IMR-90 (cell line): ENCODE data around the gene RILPL2. TPM values are rescaled to one million over a fixed set of nuclear protein-coding genes. Genes with fewer than 3 reads are reported as not detected.

ENCODE experiments used
- ATAC-seq: fragments of 200-7000 bp; cut with Tn5 transposase; 2 replicates; pipeline ENCODE4 v1.9.1; 2020; ENCODE audit warnings: low read depth, mild to moderate bottlenecking, moderate library complexity
- BruUV-seq: library from RNA; stranded (reverse); fragments of 400-500 nt; replicated peaks from 2 replicates; lab custom pipeline; 2021; lab: Mats Ljungman, UMichigan
- CTCF ChIA-PET: fragments of 300-600 bp; formaldehyde crosslinking; extraction: SDS; loops from one replicate; lab custom pipeline; 2021; ENCODE audit warnings: antibody characterized with exemption; lab: Yijun Ruan, JAX
- POLR2A ChIA-PET: fragments of 300-600 bp; sonication (Branson Sonifier 250); formaldehyde crosslinking; loops from one replicate; lab custom pipeline; 2022; ENCODE audit warnings: antibody characterized with exemption; ENCODE audit not compliant: unreplicated experiment; lab: Charles Lee
- DNase-seq: peaks from one replicate; pipeline ENCODE4 v3.0.0; 2013
- H2AFZ ChIP-seq: replicated peaks from 2 replicates; pipeline ENCODE3; 2013; ENCODE audit warnings: low read length, mild to moderate bottlenecking; ENCODE audit not compliant: poor library complexity
- H2AK5ac ChIP-seq: 2 replicates; pipeline ENCODE4 v1.6.1; 2013; ENCODE audit warnings: low read depth, low read length, inconsistent platforms
- H2AK9ac ChIP-seq: replicated peaks from 2 replicates; pipeline ENCODE3; 2013; ENCODE audit warnings: mild to moderate bottlenecking, low read depth, low read length, moderate library complexity; ENCODE audit not compliant: poor library complexity
- H2BK120ac ChIP-seq: 2 replicates; pipeline ENCODE4 v1.6.1; 2013; ENCODE audit warnings: low read depth, low read length, inconsistent platforms
- H2BK15ac ChIP-seq: 3 replicates; pipeline ENCODE4 v1.6.1; 2013; ENCODE audit warnings: low read depth, low read length, inconsistent platforms
- H2BK20ac ChIP-seq: 2 replicates; pipeline ENCODE4 v1.6.1; 2013; ENCODE audit warnings: low read depth, mild to moderate bottlenecking, inconsistent platforms, low read length, moderate library complexity
- H2BK5ac ChIP-seq: 2 replicates; pipeline ENCODE4 v1.6.1; 2013; ENCODE audit warnings: mild to moderate bottlenecking, low read depth, low read length, inconsistent platforms; ENCODE audit not compliant: poor library complexity, severe bottlenecking
- H3K14ac ChIP-seq: replicated peaks from 2 replicates; pipeline ENCODE4 v1.6.1; 2013; ENCODE audit warnings: low read depth, low read length, inconsistent platforms
- H3K18ac ChIP-seq: 2 replicates; pipeline ENCODE4 v1.6.1; 2013; ENCODE audit warnings: low read depth, low read length, control low read depth
- H3K23ac ChIP-seq: 2 replicates; pipeline ENCODE4 v1.6.1; 2013; ENCODE audit warnings: low read depth, low read length, inconsistent platforms
- H3K27ac ChIP-seq: 2 replicates; pipeline ENCODE4 v1.5.1; 2013; ENCODE audit warnings: mild to moderate bottlenecking, control low read depth, low read length; ENCODE audit not compliant: insufficient read depth
- H3K27me3 ChIP-seq: 2 replicates; pipeline ENCODE4 v1.6.1; 2013; ENCODE audit warnings: low read length; ENCODE audit not compliant: control insufficient read depth, insufficient read depth
- H3K36me3 ChIP-seq: 2 replicates; pipeline ENCODE4 v1.6.1; 2013; ENCODE audit warnings: low read length, mixed read lengths; ENCODE audit not compliant: control insufficient read depth, insufficient read depth
- H3K4ac ChIP-seq: 2 replicates; pipeline ENCODE4 v1.6.1; 2013; ENCODE audit warnings: low read depth, low read length, inconsistent platforms
- H3K4me1 ChIP-seq: 2 replicates; pipeline ENCODE4 v1.6.1; 2013; ENCODE audit warnings: low read length, mixed read lengths; ENCODE audit not compliant: control insufficient read depth, insufficient read depth
- H3K4me2 ChIP-seq: 2 replicates; pipeline ENCODE4 v1.6.1; 2013; ENCODE audit warnings: low read depth, mild to moderate bottlenecking, control low read depth, low read length, moderate library complexity
- H3K4me3 ChIP-seq: 2 replicates; pipeline ENCODE4 v1.5.1; 2013; ENCODE audit warnings: low read depth, mild to moderate bottlenecking, control low read depth, low read length, moderate library complexity; ENCODE audit not compliant: insufficient read depth
- H3K56ac ChIP-seq: 2 replicates; pipeline ENCODE4 v1.6.1; 2013; ENCODE audit warnings: low read length, inconsistent platforms; ENCODE audit not compliant: insufficient read depth; ENCODE audit errors: extremely low read depth
- H3K79me1 ChIP-seq, 2 experiments: 2 replicates each; pipeline ENCODE4 v1.6.1; 2013; ENCODE audit warnings: low read length in 2 of 2, inconsistent platforms in 1 of 2, low read depth in 1 of 2
- H3K9ac ChIP-seq: 2 replicates; pipeline ENCODE4 v1.6.1; 2013; ENCODE audit warnings: low read depth, low read length, control low read depth
- H3K9me1 ChIP-seq: 2 replicates; pipeline ENCODE4 v1.6.1; 2013; ENCODE audit warnings: low read length, inconsistent platforms; ENCODE audit not compliant: insufficient read depth
- H3K9me3 ChIP-seq: 2 replicates; pipeline ENCODE4 v1.6.1; 2013; ENCODE audit warnings: low read length; ENCODE audit not compliant: control insufficient read depth, insufficient read depth
- H4K20me1 ChIP-seq: 2 replicates; pipeline ENCODE4 v1.6.1; 2013; ENCODE audit warnings: low read length, inconsistent platforms; ENCODE audit not compliant: insufficient read depth
- H4K5ac ChIP-seq: 2 replicates; pipeline ENCODE4 v1.6.1; 2013; ENCODE audit warnings: mild to moderate bottlenecking, low read depth, low read length, control low read depth
- H4K8ac ChIP-seq, 2 experiments: 2 replicates each; pipeline ENCODE4 v1.6.1; 2013; ENCODE audit warnings: low read depth in 2 of 2, low read length in 2 of 2, control low read depth in 1 of 2, inconsistent platforms in 1 of 2
- H4K91ac ChIP-seq: 2 replicates; pipeline ENCODE4 v1.6.1; 2013; ENCODE audit warnings: low read depth, low read length, inconsistent platforms; ENCODE audit not compliant: insufficient read depth
- BHLHE40 ChIP-seq: fragments of 150-350 bp; IDR thresholded peaks from 2 replicates; pipeline ENCODE4 v1.6.1; 2016; ENCODE audit warnings: mild to moderate bottlenecking, low read depth, low read length
- CEBPB ChIP-seq: IDR thresholded peaks from 2 replicates; pipeline ENCODE4 v1.6.1; 2012; ENCODE audit warnings: low read depth, low read length, improper control_type of control experiment
- CHD1 ChIP-seq: IDR thresholded peaks from 2 replicates; pipeline ENCODE4 v1.6.1; 2012; ENCODE audit warnings: low read depth, low read length, improper control_type of control experiment
- CTCF ChIP-seq: conservative IDR thresholded peaks from 2 replicates; pipeline ENCODE4 v1.5.1; 2012; ENCODE audit warnings: mild to moderate bottlenecking, low read depth, low read length, improper control_type of control experiment
- ELK1 ChIP-seq: fragments of 150-350 bp; IDR thresholded peaks from 2 replicates; pipeline ENCODE4 v1.6.1; 2016; ENCODE audit warnings: low read depth, mild to moderate bottlenecking, low read length, moderate library complexity, borderline replicate concordance
- FOS ChIP-seq: fragments of 150-350 bp; IDR thresholded peaks from 2 replicates; pipeline ENCODE4 v1.6.1; 2016; ENCODE audit warnings: low read depth, low read length
- MAFK ChIP-seq: IDR thresholded peaks from 2 replicates; pipeline ENCODE4 v1.6.1; 2012; ENCODE audit warnings: low read depth, low read length, improper control_type of control experiment
- MAZ ChIP-seq: IDR thresholded peaks from 2 replicates; pipeline ENCODE4 v1.6.1; 2012; ENCODE audit warnings: low read depth, mild to moderate bottlenecking, low read length, improper control_type of control experiment, moderate library complexity, borderline replicate concordance
- MXI1 ChIP-seq: IDR thresholded peaks from 2 replicates; pipeline ENCODE4 v1.6.1; 2012; ENCODE audit warnings: low read depth, mild to moderate bottlenecking, low read length, moderate library complexity, borderline replicate concordance
- NFE2L2 ChIP-seq: fragments of 150-350 bp; IDR thresholded peaks from 2 replicates; pipeline ENCODE4 v1.6.1; 2016; ENCODE audit warnings: low read depth, mild to moderate bottlenecking, low read length
- POLR2A ChIP-seq: IDR thresholded peaks from 2 replicates; pipeline ENCODE4 v1.6.1; 2012; ENCODE audit warnings: mild to moderate bottlenecking, low read depth, low read length
- RAD21 ChIP-seq: IDR thresholded peaks from 2 replicates; pipeline ENCODE4 v1.6.1; 2012; ENCODE audit warnings: low read length, improper control_type of control experiment
- RCOR1 ChIP-seq: IDR thresholded peaks from 2 replicates; pipeline ENCODE4 v1.6.1; 2012; ENCODE audit warnings: mild to moderate bottlenecking, low read length, improper control_type of control experiment; ENCODE audit not compliant: insufficient replicate concordance
- RFX5 ChIP-seq: IDR thresholded peaks from 2 replicates; pipeline ENCODE4 v1.8.0; 2012; ENCODE audit warnings: low read depth, mild to moderate bottlenecking, low read length, moderate library complexity
- SMC3 ChIP-seq: fragments of 150-350 bp; IDR thresholded peaks from 2 replicates; pipeline ENCODE4 v1.6.1; 2016; ENCODE audit warnings: low read depth, mild to moderate bottlenecking, antibody characterized with exemption, low read length, moderate library complexity
- WGBS, 2 experiments: methylation state at CpG; one replicate each; pipeline versions ENCODE4 v1.1.5 to v1.1.7; 2013; ENCODE audit warnings: missing lambda C conversion rate in 2 of 2; ENCODE audit not compliant: insufficient read length in 1 of 2; ENCODE audit errors: extremely low coverage in 2 of 2; 5-methylcytosine and 5-hydroxymethylcytosine counted together
- dilution Hi-C: fragments of 300-500 bp; cut with HindIII; formaldehyde crosslinking; loops from one replicate; pipeline ENCODE4 v1.14.3; 2018; ENCODE audit warnings: low sequenced_read_pairs; ENCODE audit not compliant: unreplicated experiment
- in situ Hi-C: fragments of 300-500 bp; cut with MboI; formaldehyde crosslinking; loops from 3 replicates; pipeline ENCODE4 v1.14.3; 2019; ENCODE audit warnings: low sequenced_read_pairs, inconsistent platforms, mixed read lengths
- intact Hi-C: fragments of 100-400 bp; cut with micrococcal nuclease; formaldehyde crosslinking; loops from 2 replicates; pipeline ENCODE4 v1.10.0; 2022
- polyA plus RNA-seq, 3 experiments: library from polyadenylated mRNA; depleted of rRNA; stranded (reverse); fragments of >200 nt; gene quantifications; 2 replicates each; pipeline ENCODE4 v1.2.3, GENCODE V29; 2012; ENCODE audit warnings: low replicate concordance in 1 of 3
- total RNA-seq: library from RNA; depleted of rRNA; stranded (reverse); fragments of >200 nt; gene quantifications from 2 replicates; pipeline ENCODE4 v1.2.3, GENCODE V29; 2012
- TF ChIP-seq, protein P1 (sequence below): fragments of 150-350 bp; IDR thresholded peaks from 2 replicates; pipeline ENCODE4 v1.6.1; 2017; ENCODE audit warnings: mild to moderate bottlenecking, antibody characterized with exemption, low read length, low read depth

The RILPL2 gene
- total and polyA plus RNA-seq, 2 of the 4 experiments (the other 2 are of a cell fraction) = 1.8 to 2.2 TPM

DNA sequence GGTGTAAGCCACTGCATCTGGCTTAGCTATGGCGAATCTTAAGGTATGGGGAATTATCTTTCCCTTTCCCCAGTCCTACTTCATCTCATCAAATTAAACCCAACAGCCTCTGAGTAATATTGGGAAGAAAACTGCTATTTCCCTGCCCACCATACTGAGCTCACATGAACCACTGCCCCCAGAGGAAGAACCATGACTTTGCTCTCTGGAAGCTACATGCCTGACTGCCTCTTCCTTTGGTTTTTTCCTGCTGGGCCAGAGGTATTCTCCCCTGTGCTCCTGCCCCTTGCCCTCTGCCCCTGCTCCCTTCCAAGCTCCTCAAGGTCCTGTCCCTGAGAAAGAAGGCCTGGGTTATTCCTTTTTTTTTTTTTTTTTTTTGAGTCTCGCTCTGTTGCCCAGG is 15.2 kb downstream of the RILPL2 start:
- Histone ChIP-seq H3K4me2 (no peak overlapping the region), H3K23ac (no peak overlapping the region), H3K14ac (no peak overlapping the region), H2AK9ac (no peak overlapping the region), H2BK20ac (no peak overlapping the region), H4K8ac (no peak overlapping the region), H2BK5ac (no peak overlapping the region), H3K27me3 (no peaks in the 10 kb centered on the region), H3K4me1 (no peaks in the 10 kb centered on the region), H2AFZ (no peak overlapping the region), H4K91ac (no peak overlapping the region), H3K27ac (no peak overlapping the region), H3K9me1 (no peaks in the 10 kb centered on the region), H3K9me3 (no peaks in the 10 kb centered on the region), H3K4me3 (no peak overlapping the region), H3K79me1 (no peaks in the 10 kb centered on the region), H3K4ac (no peak overlapping the region), H2BK120ac (no peak overlapping the region), H3K9ac (no peak overlapping the region), H2AK5ac (no peak overlapping the region), H4K5ac (no peak overlapping the region), H3K56ac (no peak overlapping the region), H3K36me3 (peaks cover 14% of the 10 kb centered on the region), H4K20me1 (no peaks in the 10 kb centered on the region), H2BK15ac (no peak overlapping the region), H3K18ac (no peak overlapping the region)
- in situ Hi-C loops = no loop called here
- DNase-seq = no peak
- no TSS peak for BruUV-seq
- CTCF ChIA-PET = interaction anchor here (0.6 to 1.1 kb wide), 2 partner anchors 16 to 160 kb away, joined by 3 read pairs; no protein-coding TSS in a partner anchor
- dilution Hi-C loops = no loop called here
- no peak for TF ChIP-seq SMC3
- TF ChIP-seq CTCF = no peak
- TF ChIP-seq RFX5 = no peak
- no peak for TF ChIP-seq BHLHE40
- TF ChIP-seq NFE2L2 = no peak
- TF ChIP-seq FOS = no peak
- no peak for TF ChIP-seq MXI1
- no peak for TF ChIP-seq POLR2A
- no peak for TF ChIP-seq MAFK
- TF ChIP-seq, protein P1, sequence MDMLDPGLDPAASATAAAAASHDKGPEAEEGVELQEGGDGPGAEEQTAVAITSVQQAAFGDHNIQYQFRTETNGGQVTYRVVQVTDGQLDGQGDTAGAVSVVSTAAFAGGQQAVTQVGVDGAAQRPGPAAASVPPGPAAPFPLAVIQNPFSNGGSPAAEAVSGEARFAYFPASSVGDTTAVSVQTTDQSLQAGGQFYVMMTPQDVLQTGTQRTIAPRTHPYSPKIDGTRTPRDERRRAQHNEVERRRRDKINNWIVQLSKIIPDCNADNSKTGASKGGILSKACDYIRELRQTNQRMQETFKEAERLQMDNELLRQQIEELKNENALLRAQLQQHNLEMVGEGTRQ = no peak
- TF ChIP-seq CEBPB = no peak
- TF ChIP-seq MAZ = no peak
- TF ChIP-seq ELK1 = no peak
- TF ChIP-seq CHD1 = no peak
- no peak for TF ChIP-seq RCOR1
- no peak for TF ChIP-seq RAD21
- POLR2A ChIA-PET = no interaction called here
- ATAC-seq = no peak
- intact Hi-C loops = no loop called here
- no CpG with 5 or more reads among the region's 2 CpGs for WGBS, 2 experiments
